Stimulated activated memory B cell treated with anti-CD40 and anti-IgM and Interleukin-4, amounts not matched to agents 10 μg/mL and 1 μg/mL and 100 μg/mL, for 72 hours (primary cell): ENCODE results near the gene NYNRIN.
"Not testable (repeated sequence)": the region's sequence is repeated elsewhere in the genome, so short reads cannot be mapped to it uniquely, and the experiment has no call there.

Experiments used
- ATAC-seq: fragments of 150-1000 bp; cut with Tn5 transposase; 2 replicates; pipeline ENCODE4 v1.10.0; 2021
- H3K27ac Mint-ChIP-seq: one replicate; pipeline ENCODE4 v1.8.0; 2022; ENCODE audit warnings: mild to moderate bottlenecking, mixed read lengths
- H3K27me3 Mint-ChIP-seq: one replicate; pipeline ENCODE4 v1.8.0; 2022; ENCODE audit warnings: mixed read lengths
- H3K36me3 Mint-ChIP-seq: one replicate; pipeline ENCODE4 v1.8.0; 2022; ENCODE audit warnings: mixed read lengths
- H3K4me1 Mint-ChIP-seq: one replicate; pipeline ENCODE4 v1.8.0; 2022; ENCODE audit warnings: mixed read lengths
- H3K4me3 Mint-ChIP-seq: one replicate; pipeline ENCODE4 v1.8.0; 2022; ENCODE audit warnings: mild to moderate bottlenecking, moderate library complexity, mixed read lengths
- H3K9me3 Mint-ChIP-seq: one replicate; pipeline ENCODE4 v1.8.0; 2022; ENCODE audit warnings: mixed read lengths

The NYNRIN gene

GRCh38 chr14:24378981-24379906 is 19.6 kb upstream of the NYNRIN start:
- Mint-ChIP-seq H3K36me3 (no peaks in the 10 kb centered on the region), H3K27ac (no peak overlapping the region), H3K9me3 (no peaks in the 10 kb centered on the region), H3K27me3 (no peaks in the 10 kb centered on the region), H3K4me3 (no peak overlapping the region), H3K4me1 (no peaks in the 10 kb centered on the region)
- ATAC-seq: no peak

GRCh38 chr14:24379907-24380730 is 18.7 kb upstream of the NYNRIN start:
- H3K4me1 Mint-ChIP-seq: no peaks in the 10 kb centered on the region
- ATAC-seq: no peak
- no peak overlapping the region for H3K4me3 Mint-ChIP-seq
- no peaks in the 10 kb centered on the region for H3K9me3 Mint-ChIP-seq
- H3K27ac Mint-ChIP-seq: no peak overlapping the region
- no peaks in the 10 kb centered on the region for H3K36me3 Mint-ChIP-seq
- no peaks in the 10 kb centered on the region for H3K27me3 Mint-ChIP-seq

GRCh38 chr14:24381363-24382063 is 17.3 kb upstream of the NYNRIN start:
- H3K4me1 Mint-ChIP-seq: no peaks in the 10 kb centered on the region
- H3K36me3 Mint-ChIP-seq: no peaks in the 10 kb centered on the region
- H3K9me3 Mint-ChIP-seq: no peaks in the 10 kb centered on the region
- no peak for ATAC-seq
- H3K27ac Mint-ChIP-seq: no peak overlapping the region
- no peaks in the 10 kb centered on the region for H3K27me3 Mint-ChIP-seq
- H3K4me3 Mint-ChIP-seq: no peak overlapping the region

- no peaks in the 10 kb centered on the region for H3K4me1 Mint-ChIP-seq
- ATAC-seq: no peak
These were observed 16.8 kb upstream of the NYNRIN start for GRCh38 chr14:24382064-24382371.

GRCh38 chr14:24384169-24384568 is 14.6 kb upstream of the NYNRIN start:
- H3K4me1 Mint-ChIP-seq: no peaks in the 10 kb centered on the region
- H3K27ac Mint-ChIP-seq: no peak overlapping the region
- H3K36me3 Mint-ChIP-seq: no peaks in the 10 kb centered on the region
- ATAC-seq: no peak
- no peaks in the 10 kb centered on the region for H3K27me3 Mint-ChIP-seq
- H3K9me3 Mint-ChIP-seq: no peaks in the 10 kb centered on the region
- H3K4me3 Mint-ChIP-seq: no peak overlapping the region

More at GRCh38 chr14:24382064-24382371, 16.8 kb upstream of the NYNRIN start:
- Mint-ChIP-seq H3K4me3 (no peak overlapping the region), H3K9me3 (no peaks in the 10 kb centered on the region), H3K27me3 (no peaks in the 10 kb centered on the region), H3K36me3 (no peaks in the 10 kb centered on the region), H3K27ac (no peak overlapping the region)

GRCh38 chr14:24385524-24385923 is 13.3 kb upstream of the NYNRIN start:
- Mint-ChIP-seq H3K36me3 (no peaks in the 10 kb centered on the region), H3K9me3 (no peaks in the 10 kb centered on the region), H3K4me3 (no peak overlapping the region), H3K27ac (no peak overlapping the region), H3K27me3 (no peaks in the 10 kb centered on the region), H3K4me1 (no peaks in the 10 kb centered on the region)
- ATAC-seq: no peak

GRCh38 chr14:24387009-24387345 is 11.8 kb upstream of the NYNRIN start:
- Mint-ChIP-seq H3K4me1 (no peaks in the 10 kb centered on the region), H3K27ac (no peak overlapping the region), H3K9me3 (no peaks in the 10 kb centered on the region), H3K27me3 (no peaks in the 10 kb centered on the region), H3K4me3 (no peak overlapping the region), H3K36me3 (no peaks in the 10 kb centered on the region)
- ATAC-seq: no peak

- H3K4me3 Mint-ChIP-seq, H3K27ac Mint-ChIP-seq, ATAC-seq, H3K36me3 Mint-ChIP-seq, H3K9me3 Mint-ChIP-seq, H3K4me1 Mint-ChIP-seq, H3K27me3 Mint-ChIP-seq: not testable (repeated sequence)
These were observed 11.2 kb upstream of the NYNRIN start for GRCh38 chr14:24387579-24387978.

- Mint-ChIP-seq H3K4me3 (no peak overlapping the region), H3K4me1 (no peaks in the 10 kb centered on the region), H3K27me3 (peaks cover 9% of the 10 kb centered on the region), H3K27ac (no peak overlapping the region), H3K9me3 (no peaks in the 10 kb centered on the region), H3K36me3 (no peaks in the 10 kb centered on the region)
- no peak for ATAC-seq
These were observed 10.2 kb upstream of the NYNRIN start for GRCh38 chr14:24388474-24389179.

GRCh38 chr14:24389226-24389848 is 9.5 kb upstream of the NYNRIN start:
- H3K27ac Mint-ChIP-seq: no peak overlapping the region
- ATAC-seq: no peak
- H3K9me3 Mint-ChIP-seq: no peaks in the 10 kb centered on the region
- no peaks in the 10 kb centered on the region for H3K36me3 Mint-ChIP-seq
- H3K27me3 Mint-ChIP-seq: peaks cover 9% of the 10 kb centered on the region
- H3K4me1 Mint-ChIP-seq: no peaks in the 10 kb centered on the region
- H3K4me3 Mint-ChIP-seq: no peak overlapping the region

GRCh38 chr14:24390701-24391468 is 7.9 kb upstream of the NYNRIN start:
- H3K9me3 Mint-ChIP-seq: no peaks in the 10 kb centered on the region
- no peak for ATAC-seq
- H3K4me3 Mint-ChIP-seq: no peak overlapping the region
- no peak overlapping the region for H3K27ac Mint-ChIP-seq
- no peaks in the 10 kb centered on the region for H3K36me3 Mint-ChIP-seq
- no peaks in the 10 kb centered on the region for H3K4me1 Mint-ChIP-seq
- peaks cover 9% of the 10 kb centered on the region for H3K27me3 Mint-ChIP-seq

- Mint-ChIP-seq H3K27ac (no peak overlapping the region), H3K9me3 (no peaks in the 10 kb centered on the region), H3K27me3 (peaks cover 9% of the 10 kb centered on the region), H3K4me3 (no peak overlapping the region), H3K4me1 (no peaks in the 10 kb centered on the region), H3K36me3 (no peaks in the 10 kb centered on the region)
- no peak for ATAC-seq
These were observed 6.3 kb upstream of the NYNRIN start for GRCh38 chr14:24392325-24393091.

- peaks cover 10% of the 10 kb centered on the region for H3K27me3 Mint-ChIP-seq
- H3K36me3 Mint-ChIP-seq: no peaks in the 10 kb centered on the region
- H3K9me3 Mint-ChIP-seq: no peaks in the 10 kb centered on the region
- ATAC-seq: no peak
- H3K27ac Mint-ChIP-seq: no peak overlapping the region
- peaks cover 2% of the 10 kb centered on the region for H3K4me1 Mint-ChIP-seq
- H3K4me3 Mint-ChIP-seq: no peak overlapping the region
These were observed 4.5 kb upstream of the NYNRIN start for GRCh38 chr14:24394275-24394674.
